D721Med (cell line): ENCODE measurements around the gene COMMD10.
"Not testable (repeated sequence)": the region's sequence is repeated elsewhere in the genome, so short reads cannot be mapped to it uniquely, and the experiment has no call there.

Source experiments
- DNase-seq: peaks from one replicate; pipeline ENCODE4 v3.0.0; 2011; ENCODE audit warnings: low spot score; ENCODE audit not compliant: insufficient read length
- FAIRE-seq: peaks from 2 replicates; lab custom pipeline; 2011; peaks lifted over from hg19 to GRCh38; lab: Jason Lieb, UNC
- CTCF ChIP-seq: IDR thresholded peaks from 2 replicates; pipeline ENCODE4 v1.5.1; 2012; ENCODE audit warnings: mild to moderate bottlenecking, control low read depth; ENCODE audit not compliant: insufficient read depth; ENCODE audit errors: missing control alignments

Gene COMMD10

DNA sequence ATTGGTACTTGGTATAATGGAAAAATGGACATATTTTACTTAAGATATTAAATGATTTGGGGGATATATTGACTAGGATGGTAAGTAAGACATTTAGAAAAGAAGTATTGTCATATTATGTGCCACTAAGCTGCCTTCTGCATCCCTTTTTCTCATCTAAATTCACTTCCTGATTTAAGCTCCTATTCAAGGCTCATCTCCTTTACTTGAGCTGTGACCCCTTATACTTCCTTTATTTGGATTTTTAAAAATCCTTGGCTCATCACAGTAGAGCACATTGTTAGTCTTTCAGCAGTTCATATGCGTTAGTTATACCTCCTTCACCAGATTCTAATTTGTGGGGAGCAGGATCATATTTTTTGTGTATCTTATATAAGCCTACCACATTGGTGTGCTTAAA lies 6.6 kb downstream of the COMMD10 start:
- DNase-seq (no peak), FAIRE-seq (no peak)
- TF ChIP-seq CTCF, result no peak

DNA sequence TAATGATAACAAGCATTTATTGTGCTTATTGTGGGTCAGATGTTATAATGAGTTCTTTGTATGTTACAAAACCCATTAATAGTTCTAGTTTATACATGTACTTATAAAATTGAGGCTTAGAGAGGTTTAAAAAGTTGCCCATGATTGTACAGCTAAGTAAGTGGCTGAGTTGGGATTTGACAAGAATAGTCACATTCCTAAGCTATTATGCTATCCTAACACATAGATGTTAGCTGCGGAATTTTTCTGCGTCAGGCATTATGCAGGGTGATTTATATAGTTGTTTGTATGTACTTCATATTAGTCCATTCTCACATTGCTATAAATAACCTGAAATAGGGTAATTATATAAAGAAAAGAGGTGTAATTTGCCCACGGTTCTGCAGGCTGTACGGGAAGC lies 12.5 kb downstream of the COMMD10 start:
- FAIRE-seq (no peak), DNase-seq (no peak)
- no peak for TF ChIP-seq CTCF

DNA sequence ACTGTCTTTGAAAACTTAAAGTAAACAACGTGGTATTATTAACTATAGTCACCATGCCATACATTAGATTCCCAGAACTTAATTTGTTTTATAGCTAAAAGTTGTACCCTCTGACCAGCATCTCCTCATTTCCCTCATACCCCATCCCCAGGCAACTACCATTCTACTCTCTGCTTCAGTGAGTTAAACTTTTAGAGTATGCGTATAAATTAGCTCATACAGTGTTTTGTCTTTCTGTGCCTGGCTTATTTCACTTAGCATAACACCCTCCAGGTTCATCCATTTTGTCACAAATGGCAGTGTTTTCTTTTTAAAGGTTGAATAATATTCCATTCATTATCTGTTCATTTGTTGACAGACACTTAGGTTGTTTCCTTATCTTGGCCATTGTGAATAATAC lies 14.2 kb downstream of the COMMD10 start:
- DNase-seq, result no peak
- no peak for TF ChIP-seq CTCF
- no peak for FAIRE-seq

DNA sequence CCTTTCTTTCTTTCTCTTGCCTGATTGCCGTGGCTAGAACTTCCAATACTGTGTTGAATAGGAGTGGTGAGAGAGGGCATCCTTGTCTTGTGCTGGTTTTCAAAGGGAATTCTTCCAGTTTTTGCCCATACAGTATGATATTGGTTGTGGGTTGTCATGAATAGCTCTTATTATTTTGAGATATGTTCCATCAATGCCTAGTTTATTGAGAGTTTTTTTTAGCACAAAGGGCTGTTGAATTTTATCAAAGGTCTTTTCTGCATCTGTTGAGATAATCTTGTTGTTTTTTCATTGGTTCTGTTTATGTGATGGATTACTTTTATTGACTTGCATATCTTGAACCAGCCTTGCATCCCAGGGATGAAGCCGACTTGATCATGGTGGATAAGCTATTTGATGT lies 20.1 kb downstream of the COMMD10 start:
- DNase-seq, FAIRE-seq: not testable (repeated sequence)

- FAIRE-seq (no peak), DNase-seq (no peak)
- no peak for TF ChIP-seq CTCF
These were observed 30.3 kb downstream of the COMMD10 start for GRCh38 chr5:116115163-116115562.

- no peak for DNase-seq
- TF ChIP-seq CTCF, result no peak
- no peak for FAIRE-seq
These were observed 45.6 kb downstream of the COMMD10 start for GRCh38 chr5:116130471-116130870.

- no peak for TF ChIP-seq CTCF
- FAIRE-seq (no peak), DNase-seq (no peak)
These were observed 46.2 kb downstream of the COMMD10 start for GRCh38 chr5:116130976-116131375.

- FAIRE-seq, result no peak
- DNase-seq, result no peak
- no peak for TF ChIP-seq CTCF
These were observed 48.5 kb downstream of the COMMD10 start for GRCh38 chr5:116133281-116133680.
